ENCODE results near the gene SPACA9. TPM values are rescaled to one million over a fixed set of nuclear protein-coding genes. Genes with fewer than 3 reads are reported as not detected.

Gene SPACA9
- total RNA-seq, 2 donors from 2014 or later: 0.71 to 1.0 TPM

GRCh38 chr9:132877458-132877823, 1.3 kb upstream of the SPACA9 start:
- Mint-ChIP-seq H3K27me3 (no peaks in the 10 kb centered on the region), H3K27ac (no peak overlapping the region), H3K9me3 (no peaks in the 10 kb centered on the region), H3K4me3 (peak overlapping the region; percentile 66), H3K4me1 (ENCODE audit: low read depth in 2 of 2) (peaks cover 18 to 20% of the 10 kb centered on the region in 2 donors), H3K36me3 (no peaks in the 10 kb centered on the region)
- DNase-seq (ENCODE audit: low spot score): no peak
- no peak for ATAC-seq

GRCh38 chr9:132877824-132878694, 639 bp upstream of the SPACA9 start, which contains the start of gene AK8:
AK8 (minus strand) TSS chr9:132878284; CDS start chr9:132878255, 29 bp downstream.
- Mint-ChIP-seq H3K4me3 (peak within 1 kb of the TSS; percentile 87), H3K27me3 (no peaks in the 10 kb centered on the region), H3K9me3 (no peaks in the 10 kb centered on the region), H3K27ac (peak within 1 kb of the TSS; percentile 45 to 84), H3K36me3 (no peaks in the 10 kb centered on the region), H3K4me1 (ENCODE audit: low read depth in 2 of 2) (peaks cover 18 to 20% of the 10 kb centered on the region in 2 donors)
- ATAC-seq (peak; percentile 87 to 89), DNase-seq (ENCODE audit: low spot score) (peak; percentile 85)

GRCh38 chr9:132879457-132880323, 992 bp downstream of the SPACA9 start:
- H3K36me3 Mint-ChIP-seq: no peaks in the 10 kb centered on the region
- no peaks in the 10 kb centered on the region for H3K27me3 Mint-ChIP-seq
- peak overlapping the region; percentile 87 for H3K4me3 Mint-ChIP-seq
- H3K9me3 Mint-ChIP-seq: no peaks in the 10 kb centered on the region
- ATAC-seq (no peak), DNase-seq (ENCODE audit: low spot score) (no peak)
- H3K4me1 Mint-ChIP-seq (ENCODE audit: low read depth in 2 of 2): peaks cover 11 to 14% of the 10 kb centered on the region in 2 donors
- H3K27ac Mint-ChIP-seq: peak overlapping the region; percentile 50 to 84

GRCh38 chr9:132880324-132880661, 1.6 kb downstream of the SPACA9 start:
- Mint-ChIP-seq H3K9me3 (no peaks in the 10 kb centered on the region), H3K27me3 (no peaks in the 10 kb centered on the region)
- no peak for DNase-seq (ENCODE audit: low spot score)

GRCh38 chr9:132881826-132882225, 3.1 kb downstream of the SPACA9 start:
- H3K4me3 Mint-ChIP-seq: no peak overlapping the region
- no peaks in the 10 kb centered on the region for H3K36me3 Mint-ChIP-seq
- H3K27me3 Mint-ChIP-seq: no peaks in the 10 kb centered on the region
- H3K9me3 Mint-ChIP-seq: no peaks in the 10 kb centered on the region
- no peak overlapping the region for H3K27ac Mint-ChIP-seq
- peaks cover 11 to 14% of the 10 kb centered on the region in 2 donors for H3K4me1 Mint-ChIP-seq (ENCODE audit: low read depth in 2 of 2)
- DNase-seq (ENCODE audit: low spot score) (no peak), ATAC-seq (no peak)

More at GRCh38 chr9:132880324-132880661, 1.6 kb downstream of the SPACA9 start:
- no peak for ATAC-seq
- H3K4me1 Mint-ChIP-seq (ENCODE audit: low read depth in 2 of 2): peaks cover 11 to 14% of the 10 kb centered on the region in 2 donors
- H3K27ac Mint-ChIP-seq: peak overlapping the region in 1 of 2 donors; percentile 50
- H3K36me3 Mint-ChIP-seq: no peaks in the 10 kb centered on the region
- H3K4me3 Mint-ChIP-seq: peak overlapping the region; percentile 87

GRCh38 chr9:132882616-132883015, 3.9 kb downstream of the SPACA9 start:
- Mint-ChIP-seq H3K9me3 (no peaks in the 10 kb centered on the region), H3K4me1 (ENCODE audit: low read depth in 2 of 2) (peaks cover 11 to 14% of the 10 kb centered on the region in 2 donors), H3K27me3 (no peaks in the 10 kb centered on the region), H3K36me3 (no peaks in the 10 kb centered on the region), H3K4me3 (no peak overlapping the region), H3K27ac (no peak overlapping the region)
- no peak for DNase-seq (ENCODE audit: low spot score)
- no peak for ATAC-seq

- H3K4me1 Mint-ChIP-seq (ENCODE audit: low read depth in 2 of 2): peaks cover 11 to 14% of the 10 kb centered on the region in 2 donors
These were observed 4.9 kb downstream of the SPACA9 start for GRCh38 chr9:132883349-132884294.

GRCh38 chr9:132885720-132886333, 7.1 kb downstream of the SPACA9 start:
- Mint-ChIP-seq H3K9me3 (no peaks in the 10 kb centered on the region), H3K36me3 (no peaks in the 10 kb centered on the region), H3K27ac (no peak overlapping the region), H3K27me3 (no peaks in the 10 kb centered on the region), H3K4me3 (no peak overlapping the region), H3K4me1 (ENCODE audit: low read depth in 2 of 2) (no peaks in the 10 kb centered on the region)
- no peak for ATAC-seq
- no peak for DNase-seq (ENCODE audit: low spot score)

More at GRCh38 chr9:132883349-132884294, 4.9 kb downstream of the SPACA9 start:
- ATAC-seq (no peak), DNase-seq (ENCODE audit: low spot score) (no peak)
- H3K27me3 Mint-ChIP-seq: no peaks in the 10 kb centered on the region
- no peaks in the 10 kb centered on the region for H3K36me3 Mint-ChIP-seq
- no peak overlapping the region for H3K4me3 Mint-ChIP-seq
- no peaks in the 10 kb centered on the region for H3K9me3 Mint-ChIP-seq
- no peak overlapping the region for H3K27ac Mint-ChIP-seq

- H3K4me1 Mint-ChIP-seq (ENCODE audit: low read depth in 2 of 2): no peaks in the 10 kb centered on the region
- no peaks in the 10 kb centered on the region for H3K27me3 Mint-ChIP-seq
- no peak overlapping the region for H3K4me3 Mint-ChIP-seq
- H3K36me3 Mint-ChIP-seq: no peaks in the 10 kb centered on the region
- no peak overlapping the region for H3K27ac Mint-ChIP-seq
- ATAC-seq: no peak
- no peaks in the 10 kb centered on the region for H3K9me3 Mint-ChIP-seq
- no peak for DNase-seq (ENCODE audit: low spot score)
These were observed 7.6 kb downstream of the SPACA9 start for GRCh38 chr9:132886334-132886725.

GRCh38 chr9:132887181-132888120, 8.8 kb downstream of the SPACA9 start:
- Mint-ChIP-seq H3K4me1 (ENCODE audit: low read depth in 2 of 2) (no peaks in the 10 kb centered on the region), H3K9me3 (no peaks in the 10 kb centered on the region), H3K27ac (no peak overlapping the region), H3K27me3 (no peaks in the 10 kb centered on the region), H3K36me3 (no peaks in the 10 kb centered on the region), H3K4me3 (no peak overlapping the region)
- no peak for ATAC-seq
- DNase-seq (ENCODE audit: low spot score): no peak

GRCh38 chr9:132888151-132888550, 9.5 kb downstream of the SPACA9 start:
- no peak overlapping the region for H3K27ac Mint-ChIP-seq
- no peak for ATAC-seq

GRCh38 chr9:132892400-132892799, 13.7 kb downstream of the SPACA9 start:
- peak in 1 of 2 donors; percentile 36 for ATAC-seq

More at GRCh38 chr9:132888151-132888550, 9.5 kb downstream of the SPACA9 start:
- Mint-ChIP-seq H3K9me3 (no peaks in the 10 kb centered on the region), H3K4me1 (ENCODE audit: low read depth in 2 of 2) (no peaks in the 10 kb centered on the region), H3K27me3 (no peaks in the 10 kb centered on the region), H3K4me3 (no peak overlapping the region), H3K36me3 (no peaks in the 10 kb centered on the region)
- no peak for DNase-seq (ENCODE audit: low spot score)

More at GRCh38 chr9:132892400-132892799, 13.7 kb downstream of the SPACA9 start:
- H3K27me3 Mint-ChIP-seq: no peaks in the 10 kb centered on the region
- H3K27ac Mint-ChIP-seq: no peak overlapping the region
- H3K4me1 Mint-ChIP-seq (ENCODE audit: low read depth in 2 of 2): no peaks in the 10 kb centered on the region
- peaks cover 15% of the 10 kb centered on the region for H3K36me3 Mint-ChIP-seq
- no peak overlapping the region for H3K4me3 Mint-ChIP-seq
- DNase-seq (ENCODE audit: low spot score): no peak
- H3K9me3 Mint-ChIP-seq: no peaks in the 10 kb centered on the region

Data from natural killer cell treated with Interleukin-12 subunit alpha and Interleukin-12 subunit beta and Interleukin-15 and Interleukin-18, amount 100 ng/mL, for 72 hours (primary cell).